GM19025 (cell line): ENCODE results near the gene ASTL.

Source experiments
- ATAC-seq: cut with Tn5 transposase; IDR thresholded peaks from one replicate; pipeline ENCODE4 v1.9.1; 2021; ENCODE audit warnings: mild to moderate bottlenecking, low read depth, moderate library complexity; ENCODE audit not compliant: unreplicated experiment

Gene ASTL

DNA sequence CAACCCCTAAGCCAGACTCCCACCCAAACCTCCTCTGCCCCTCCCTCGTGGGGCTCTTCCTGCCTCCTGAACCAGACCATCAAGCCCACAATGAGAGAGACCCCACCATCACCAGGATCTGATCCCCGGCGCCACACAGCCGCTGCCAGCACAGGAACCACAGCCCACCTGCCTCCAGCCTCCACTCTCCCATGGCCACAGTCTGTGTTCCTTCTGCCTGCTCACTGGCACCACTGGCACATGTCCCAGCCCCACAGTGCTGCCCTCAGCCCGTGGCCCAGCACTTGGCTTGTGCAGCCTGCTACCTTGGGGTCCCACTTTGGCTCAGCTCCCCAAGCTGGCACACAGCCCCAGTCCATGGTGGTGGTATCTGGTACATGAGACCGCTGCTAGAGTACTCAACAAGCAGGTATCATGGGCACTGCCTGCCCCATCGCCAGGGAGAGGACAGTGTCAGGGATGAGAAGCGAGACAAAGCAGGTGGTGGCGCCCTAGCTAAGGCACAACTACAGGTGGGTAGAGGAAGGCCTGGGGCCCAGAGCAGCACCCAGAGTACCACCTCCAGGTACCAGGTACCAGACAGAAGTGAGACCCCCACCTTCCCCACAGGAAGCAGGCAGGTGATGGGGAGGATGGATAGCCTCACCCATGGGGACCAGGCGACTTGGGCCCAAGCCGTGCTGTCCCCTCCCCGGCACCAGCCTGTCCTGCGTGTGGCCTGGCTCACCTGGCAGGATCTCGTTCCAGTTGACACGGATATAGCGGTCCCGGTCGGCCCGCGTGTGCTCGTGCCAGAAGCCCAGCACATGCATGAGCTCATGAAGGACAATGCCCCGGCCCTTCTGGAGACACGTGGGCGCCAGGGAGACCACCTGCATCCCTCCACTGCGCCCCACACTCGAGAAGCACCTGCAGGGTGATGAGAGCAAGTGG lies 6.2 kb downstream of the ASTL start:
- ATAC-seq, result no peak

DNA sequence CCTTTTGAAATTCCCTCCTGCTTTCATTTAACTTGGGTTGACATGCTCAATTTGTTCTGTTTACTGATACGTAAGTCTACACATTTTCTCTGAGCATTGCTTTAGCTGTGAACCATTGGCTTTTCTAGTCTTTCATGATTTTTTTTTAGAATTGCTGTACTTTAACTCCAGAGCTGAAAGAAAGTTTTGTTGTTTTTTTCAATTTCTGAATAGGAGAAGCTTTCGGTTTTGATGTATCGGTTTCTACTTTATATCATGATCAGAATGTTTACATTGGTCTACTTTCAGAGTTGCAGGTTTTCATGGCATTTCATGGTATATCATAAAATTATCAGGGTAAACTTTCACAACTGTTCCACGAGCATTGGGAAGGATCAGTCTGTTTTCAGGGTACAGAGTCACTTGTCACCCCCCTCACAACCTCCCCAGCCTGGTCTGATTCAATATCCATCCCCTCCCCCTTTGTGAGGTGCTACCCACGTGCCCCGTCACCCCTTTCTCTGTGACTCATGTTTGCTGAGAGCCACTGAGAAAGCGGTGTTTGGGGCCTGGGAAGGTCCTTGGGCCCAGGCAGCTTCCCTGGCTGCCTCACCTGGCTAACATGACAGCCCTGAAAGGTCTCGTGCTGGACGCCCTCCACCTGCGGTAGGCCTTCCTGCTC lies 7.0 kb downstream of the ASTL start:
- ATAC-seq, result no peak

DNA sequence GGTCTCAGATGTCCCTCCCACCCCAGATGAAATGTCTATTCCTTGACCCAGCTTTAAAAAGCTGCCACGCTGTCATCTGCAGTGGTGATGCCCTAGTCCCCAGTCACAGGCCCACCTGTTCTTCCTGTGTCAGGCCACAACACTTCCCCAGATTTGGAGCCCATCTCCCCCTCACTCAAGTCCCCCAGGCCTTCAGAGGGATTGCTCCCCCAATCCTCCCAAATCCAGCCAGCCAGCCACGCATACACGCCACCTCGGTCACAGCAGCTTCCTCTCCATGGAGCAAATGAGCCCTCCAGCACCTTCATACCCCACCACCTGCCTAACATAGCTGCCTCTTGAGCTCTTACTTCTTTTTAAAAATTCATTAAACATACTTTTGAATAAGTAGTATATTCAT lies 7.8 kb downstream of the ASTL start:
- no peak for ATAC-seq

DNA sequence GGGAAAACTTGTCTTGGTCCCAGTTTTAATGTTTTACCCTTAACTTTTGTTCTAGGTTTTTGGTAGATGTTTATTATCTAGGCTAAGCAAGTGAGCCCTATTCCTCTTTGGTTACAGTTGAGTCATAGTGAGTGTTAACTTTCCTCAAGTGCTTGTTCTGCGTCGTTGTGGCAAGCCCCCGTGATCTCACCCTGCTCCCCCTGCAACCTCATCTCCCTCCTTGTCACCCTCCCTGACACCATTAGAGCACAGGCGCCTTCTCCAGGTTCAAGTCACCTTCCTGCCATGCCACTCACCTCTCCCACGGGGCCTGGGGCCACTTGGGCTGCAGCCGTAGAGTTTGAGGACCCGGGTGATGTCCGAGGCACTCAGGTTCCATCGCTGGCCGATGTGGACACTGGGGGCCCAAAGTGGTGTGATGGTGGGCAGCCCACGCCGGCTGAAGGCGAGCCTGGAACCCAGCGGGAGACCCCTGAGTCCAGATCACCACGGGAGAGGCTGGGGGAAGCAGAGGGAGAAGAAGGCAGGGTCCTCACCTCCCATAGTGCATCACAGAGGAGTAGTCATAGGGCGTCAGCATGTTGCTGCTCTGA lies 8.7 kb downstream of the ASTL start:
- no peak for ATAC-seq

DNA sequence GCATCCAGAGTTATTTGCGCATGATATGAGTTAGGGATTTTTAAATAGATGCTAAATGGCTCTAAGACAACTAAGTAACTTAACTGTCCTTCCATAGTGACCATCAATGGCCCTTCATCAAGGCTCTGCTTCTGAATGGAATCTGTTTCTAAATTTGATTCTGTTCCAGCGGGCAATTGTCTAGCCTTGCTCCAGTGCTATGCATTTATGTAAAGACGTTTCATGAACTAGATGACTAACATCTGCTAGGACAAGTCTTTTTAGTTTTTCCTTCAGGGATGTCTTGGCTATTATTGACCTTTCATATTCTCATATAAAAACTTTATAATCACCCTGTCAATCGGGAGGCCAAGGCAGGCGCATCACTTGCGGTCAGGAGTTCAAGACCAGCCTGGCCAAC lies 9.8 kb downstream of the ASTL start:
- no peak for ATAC-seq

DNA sequence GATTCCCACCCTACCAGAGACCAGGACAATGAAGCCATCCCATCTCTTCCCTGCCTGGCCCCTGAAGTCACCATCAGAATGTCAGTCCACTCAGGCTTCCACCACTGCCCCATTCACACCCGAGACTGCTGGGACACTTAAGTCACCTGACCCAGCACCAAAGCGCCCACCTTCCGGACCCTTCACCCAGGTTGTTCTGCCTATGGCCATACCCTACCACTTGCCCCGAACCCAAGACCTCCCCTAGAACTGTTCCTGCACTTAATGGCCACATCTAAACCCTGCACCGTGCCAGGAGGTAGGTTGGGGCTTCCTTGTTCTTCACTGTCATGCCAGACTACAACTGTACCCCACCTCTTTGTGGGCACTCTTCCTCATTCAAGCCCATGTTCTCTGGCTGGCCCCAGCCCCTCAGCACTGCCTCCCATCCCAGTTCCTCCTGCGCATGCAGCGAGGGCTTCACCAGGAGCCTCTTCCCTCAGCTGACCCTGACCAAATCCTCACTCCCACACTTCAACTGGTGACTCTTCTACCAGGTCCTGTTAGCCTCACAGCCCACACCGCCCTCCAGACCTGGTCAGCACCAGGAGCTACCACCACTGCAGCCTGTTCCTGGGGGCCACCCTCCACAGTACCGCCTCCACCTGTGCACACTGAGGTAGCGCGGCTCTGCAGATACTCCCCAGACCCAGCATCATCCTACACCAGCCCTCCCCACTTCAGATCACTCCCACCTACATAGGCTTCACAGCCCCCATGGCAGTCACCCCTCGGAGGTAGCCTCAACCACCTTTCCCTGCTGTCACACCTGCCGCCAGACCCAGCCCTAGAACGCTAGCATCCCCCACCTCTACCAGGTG lies 13.7 kb downstream of the ASTL start:
- ATAC-seq, result no peak

DNA sequence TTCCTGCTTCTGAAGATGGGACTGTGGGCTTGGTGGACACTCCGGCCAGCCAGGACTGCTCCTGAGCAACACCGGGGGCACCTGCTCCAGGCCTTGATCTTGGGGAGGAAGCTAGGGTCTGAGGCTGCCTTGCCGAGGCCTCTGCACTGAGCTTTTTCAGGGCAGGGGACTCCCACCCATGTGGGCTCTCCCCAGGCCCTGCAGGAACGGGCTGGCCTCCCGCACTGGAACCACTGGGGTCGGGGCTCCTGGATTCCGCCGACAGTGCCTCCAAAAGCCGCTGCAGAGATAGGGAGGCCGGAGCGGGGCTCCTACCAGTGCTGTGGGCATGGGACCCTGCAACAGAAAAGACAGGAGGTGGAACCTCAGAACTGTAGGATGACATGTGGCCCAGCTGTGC lies 14.4 kb downstream of the ASTL start:
- ATAC-seq, result no peak

DNA sequence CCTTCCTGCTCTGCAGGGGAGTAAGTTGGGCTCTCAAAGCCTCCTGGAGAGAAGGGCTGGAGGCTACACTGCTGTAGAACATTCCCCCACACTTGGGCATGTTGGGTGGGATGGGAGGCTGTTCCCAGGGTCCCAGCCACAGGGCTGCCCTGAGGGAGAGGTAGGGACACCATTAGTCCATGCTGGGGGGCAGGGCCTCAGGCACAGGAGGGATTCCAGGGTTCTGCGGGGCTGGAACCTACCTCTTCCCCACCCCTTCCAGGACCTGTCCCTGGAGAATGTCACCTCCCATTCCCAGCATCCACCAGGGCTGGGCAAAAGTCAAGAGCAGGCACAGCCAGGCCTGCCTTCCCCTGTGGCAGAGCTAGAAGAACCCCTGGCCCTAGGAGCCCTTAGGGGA lies 15.0 kb downstream of the ASTL start:
- no peak for ATAC-seq

DNA sequence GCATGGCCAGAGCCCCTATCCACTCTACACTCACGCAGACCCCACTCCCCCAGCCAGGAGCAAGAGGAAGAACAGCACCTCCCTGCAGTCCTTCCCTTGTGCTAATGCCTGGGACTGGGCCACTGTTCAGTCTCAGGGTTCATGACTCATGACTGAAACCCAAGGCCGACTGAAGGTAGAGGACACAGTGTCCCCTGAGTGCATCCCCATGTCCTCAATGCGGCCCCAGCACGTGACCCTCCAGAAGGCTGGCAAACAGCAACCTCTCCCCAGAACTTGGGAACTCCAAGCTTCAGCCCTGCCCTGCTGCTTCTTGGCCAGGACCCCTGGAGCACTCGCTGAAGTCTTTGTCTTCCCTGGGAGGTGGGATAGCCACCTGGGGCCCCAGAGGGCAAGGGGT lies 15.9 kb downstream of the ASTL start:
- no peak for ATAC-seq

DNA sequence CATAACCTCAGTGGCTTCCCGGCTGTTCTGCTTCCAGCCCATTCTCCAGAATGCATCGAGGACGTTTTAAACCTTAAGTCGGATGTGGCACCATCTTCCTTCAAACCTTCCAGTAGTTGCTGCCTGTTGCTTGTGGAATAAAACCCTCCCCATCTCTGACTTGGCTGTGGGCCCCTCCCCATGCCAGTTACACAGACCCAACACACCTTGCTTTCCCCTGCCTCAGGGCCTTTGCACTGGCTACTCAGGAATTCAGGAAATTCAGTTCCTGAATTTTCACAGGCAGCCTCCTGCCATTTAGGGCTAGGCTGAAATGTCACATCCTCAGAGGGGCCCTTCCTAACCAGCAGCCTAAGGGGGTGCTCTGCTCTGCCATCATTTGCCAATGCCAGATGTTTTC lies 16.9 kb downstream of the ASTL start:
- ATAC-seq, result no peak

DNA sequence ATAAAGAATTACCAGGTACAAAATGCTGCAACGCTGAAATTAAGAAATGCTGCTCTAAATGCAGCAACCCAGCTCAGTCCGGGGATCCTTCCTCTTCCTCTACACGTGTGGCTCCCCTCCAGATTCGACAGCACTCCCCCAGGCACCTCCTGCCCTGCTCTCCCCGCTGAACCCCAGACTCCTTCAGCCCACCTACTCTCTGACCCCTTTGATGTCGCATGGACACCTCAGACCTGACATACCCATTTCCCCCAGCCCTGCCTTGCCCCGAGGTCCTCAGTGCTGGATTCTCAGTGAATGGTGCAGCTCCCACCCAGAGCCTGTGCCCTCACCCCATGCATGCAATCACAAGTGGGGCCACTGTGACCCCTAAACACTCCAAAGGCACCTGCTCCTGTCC lies 17.3 kb downstream of the ASTL start:
- no peak for ATAC-seq

DNA sequence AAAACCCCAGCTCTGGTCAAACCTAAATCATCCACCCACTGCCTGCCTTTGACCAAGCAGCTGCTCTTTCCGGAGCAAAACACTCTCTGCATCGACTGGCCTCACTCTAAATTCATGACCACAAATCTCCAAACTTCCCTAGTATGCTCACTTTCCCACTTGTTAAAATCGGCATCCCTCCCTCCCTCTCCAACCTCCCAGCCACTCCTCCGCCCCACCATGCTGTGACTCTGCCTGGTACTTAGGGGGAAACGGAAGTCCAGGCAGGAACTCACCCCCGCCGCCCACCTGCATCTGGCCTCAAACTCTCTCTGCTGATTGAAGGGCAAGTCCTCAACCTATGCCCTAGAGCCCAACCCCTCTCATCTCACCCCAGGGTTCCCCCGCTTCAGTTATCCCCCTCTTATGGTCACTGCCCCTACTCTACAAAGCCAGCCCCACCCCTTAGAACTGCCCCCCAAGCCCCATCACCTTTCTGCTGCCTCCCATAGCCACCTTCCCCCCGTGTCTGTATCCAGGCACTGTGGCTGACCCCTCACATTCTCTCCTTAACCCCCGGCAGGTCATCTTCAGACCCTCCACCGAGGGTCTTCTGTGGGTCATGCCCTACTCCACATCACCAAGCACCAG lies 18.1 kb downstream of the ASTL start:
- ATAC-seq, result no peak

DNA sequence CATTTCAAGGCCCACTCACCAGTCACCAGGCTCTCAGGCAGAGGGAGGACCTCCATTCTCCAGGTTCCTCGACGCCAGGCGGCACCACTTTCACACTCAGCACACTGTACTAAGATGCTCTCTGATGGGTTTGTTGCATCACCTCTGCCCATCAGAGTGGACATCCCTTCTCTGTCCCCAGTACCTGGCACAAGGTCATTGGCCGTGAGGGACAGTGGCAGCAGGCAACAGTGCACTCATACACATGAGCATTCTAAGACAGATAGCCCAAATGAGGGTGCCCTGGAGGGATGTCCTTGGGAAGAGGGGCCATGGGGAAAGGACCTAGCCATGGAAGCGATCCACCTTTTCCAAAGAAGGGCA lies 18.9 kb downstream of the ASTL start:
- no peak for ATAC-seq

DNA sequence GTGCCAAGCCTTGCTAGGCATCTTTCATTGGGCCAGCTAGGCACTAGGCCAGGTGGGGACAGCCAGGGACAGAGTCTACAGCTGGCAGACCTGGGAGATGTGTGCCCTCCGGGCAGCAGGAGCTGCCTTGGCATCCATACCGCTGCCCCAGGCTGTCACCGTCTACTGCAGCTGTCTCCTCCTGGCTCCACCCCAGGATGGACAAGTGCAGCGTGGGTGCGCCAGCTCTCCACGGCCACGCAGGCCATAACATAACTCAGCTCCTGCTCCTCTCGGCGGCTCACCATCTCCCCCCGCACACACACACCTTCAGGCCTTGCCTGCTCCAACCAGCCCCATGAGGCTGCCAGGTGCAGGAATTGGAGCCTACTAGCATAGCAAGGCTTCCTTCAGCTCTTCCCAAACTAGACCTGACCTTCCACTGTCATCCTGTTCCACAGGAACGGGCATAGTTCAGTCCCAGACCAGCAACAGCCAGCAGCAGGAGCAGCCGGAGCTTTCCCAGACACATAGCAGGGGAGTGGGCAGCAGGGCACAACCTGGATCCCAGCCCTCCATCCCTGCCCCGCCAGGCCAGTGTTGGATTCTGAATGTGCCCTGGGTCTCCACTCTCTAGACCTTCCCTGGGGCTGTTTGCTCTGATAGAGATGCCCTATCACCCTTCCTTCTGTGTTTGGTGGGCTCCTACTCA lies 19.5 kb downstream of the ASTL start:
- no peak for ATAC-seq

DNA sequence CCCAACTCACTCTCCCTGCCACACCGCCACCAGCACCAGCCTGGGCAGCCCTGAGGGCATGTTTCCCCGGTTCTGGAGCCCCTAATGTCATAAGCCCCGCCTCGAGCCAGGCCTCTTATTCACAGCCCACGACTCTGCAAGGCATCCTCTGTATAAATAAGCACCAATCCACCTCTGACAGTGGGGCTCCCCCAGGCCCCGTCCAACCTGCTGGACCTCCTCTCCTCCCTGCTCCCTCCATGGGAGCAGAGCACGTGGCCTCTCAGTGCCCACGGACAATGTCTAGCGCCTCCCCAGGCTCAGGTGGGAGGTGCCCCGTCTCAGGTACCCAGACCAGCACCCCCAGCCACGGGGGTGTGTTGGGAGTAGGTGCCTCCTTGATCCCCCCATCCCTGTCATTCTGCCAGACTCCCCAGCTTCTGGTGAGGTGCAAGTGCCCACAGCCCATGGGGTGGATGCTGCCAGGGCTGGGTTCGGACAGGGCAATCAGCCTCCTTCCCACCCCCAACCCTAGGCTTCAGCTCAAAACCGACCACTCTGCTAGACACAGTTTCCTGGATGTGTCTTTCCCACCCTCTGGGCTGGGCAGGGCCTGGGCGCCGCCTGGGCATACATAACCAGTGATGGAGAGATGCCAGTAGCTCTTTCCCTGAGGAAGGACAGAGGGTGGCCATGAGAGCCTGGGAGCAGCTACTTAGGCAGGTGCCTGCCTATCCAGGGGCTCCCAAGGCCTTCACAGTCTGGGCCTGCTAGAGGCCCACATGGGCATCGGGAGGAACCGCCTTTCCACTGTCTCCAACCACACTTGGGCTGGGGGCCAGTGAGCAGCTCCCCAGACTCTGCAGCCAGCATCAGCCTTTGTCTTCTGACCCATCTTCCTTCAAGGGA lies 20.4 kb downstream of the ASTL start:
- ATAC-seq, result no peak

DNA sequence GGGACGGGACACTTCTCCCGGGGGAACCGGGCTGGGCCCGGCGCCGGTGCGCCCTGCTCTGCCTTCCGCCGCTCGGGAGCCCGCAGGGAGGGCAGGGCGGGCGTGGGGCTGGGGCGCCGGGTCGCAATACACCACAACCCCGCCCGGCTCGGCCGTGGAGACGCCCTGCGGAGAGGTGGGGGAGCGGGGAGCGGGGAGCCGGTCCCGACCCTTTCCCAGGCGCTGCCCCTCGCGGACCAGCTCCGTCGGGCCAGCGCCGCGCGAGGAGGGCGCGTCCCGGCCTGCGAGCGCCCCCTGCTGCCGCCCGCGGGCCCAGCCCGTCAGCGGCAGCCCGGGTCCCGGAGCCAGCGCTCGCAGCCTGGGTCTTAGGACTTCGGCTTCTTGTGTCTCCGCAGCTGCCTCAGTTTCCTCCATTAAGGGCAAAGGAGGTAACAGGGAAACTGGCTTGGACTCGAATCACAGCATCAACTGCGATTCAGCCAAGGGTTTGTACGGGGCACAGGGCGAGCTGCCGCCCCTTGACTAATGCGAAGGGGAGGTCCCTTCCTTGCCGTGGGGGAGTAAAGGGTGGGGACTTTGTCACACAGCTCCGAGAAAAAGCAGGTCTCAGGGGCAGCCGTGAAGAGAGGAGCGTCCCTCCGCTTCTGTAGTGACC lies 21.3 kb downstream of the ASTL start:
- ATAC-seq, result peak; percentile 71

DNA sequence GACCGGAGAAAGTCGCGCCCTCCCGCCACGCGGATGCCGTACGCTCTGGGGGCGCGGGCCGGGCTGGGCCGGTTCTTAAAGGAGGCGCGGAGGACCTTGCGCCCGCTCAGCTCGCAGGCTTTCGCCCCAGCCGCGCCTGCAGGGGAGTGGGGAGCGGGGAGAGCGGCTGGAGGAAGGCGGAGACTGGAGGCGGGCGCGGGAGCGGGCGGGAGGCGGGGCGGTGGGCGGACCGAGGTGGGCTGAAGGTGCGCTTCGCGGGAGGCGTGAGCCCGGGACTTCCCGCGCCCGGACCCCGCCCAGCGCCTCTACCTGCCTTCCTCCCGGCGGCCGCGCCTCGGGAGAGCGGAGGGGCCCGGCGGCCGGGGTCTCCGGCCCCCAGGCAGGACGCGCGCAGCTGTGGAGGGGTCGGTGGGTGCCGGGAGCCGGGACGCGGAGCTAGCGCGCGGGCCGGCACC lies 21.9 kb downstream of the ASTL start, which contains the start of gene ADRA2B:
Gene ADRA2B, minus strand, starts transcription at position 148 of the 455 bp plus-strand sequence. CDS start 422 bp downstream, outside the sequence.
- peak; percentile 49 for ATAC-seq
